ENCODE measurements around the gene ATP9B. TPM values are rescaled to one million over a fixed set of nuclear protein-coding genes. Genes with fewer than 3 reads are reported as not detected.
A peak's percentile ranks its signal among the peaks of the same experiment; 100 is the strongest.
"Not testable (repeated sequence)": the region's sequence is repeated elsewhere in the genome, so short reads cannot be mapped to it uniquely, and the experiment has no call there.

The ATP9B gene
- total RNA-seq, 1 experiment from 2014 or later: 25.5 TPM

GRCh38 chr18:79169958-79170555 is 100.9 kb downstream of the ATP9B start:
- ChIA-PET CTCF (interaction anchor here (0.5 kb wide), 1 partner anchor 86 kb away, joined by 3 read pairs; no protein-coding TSS in a partner anchor), POLR2A (interaction anchor here (0.7 kb wide), 1 partner anchor 100 kb away, joined by 3 read pairs; no protein-coding TSS in a partner anchor)
- BruUV-seq (replicated peaks): no TSS peak

GRCh38 chr18:79172331-79172730 is 103.1 kb downstream of the ATP9B start:
- POLR2A ChIA-PET; CTCF ChIA-PET; H3K9me3 Mint-ChIP-seq (ENCODE audit: unreplicated experiment); intact Hi-C loops (cut with micrococcal nuclease); BruUV-seq (replicated peaks); H3K27me3 Mint-ChIP-seq (ENCODE audit: insufficient read depth, unreplicated experiment); DNase-seq (ENCODE audit: unreplicated experiment); H3K4me3 Mint-ChIP-seq (ENCODE audit: unreplicated experiment); H3K27ac Mint-ChIP-seq (ENCODE audit: low read depth, unreplicated experiment): not testable (repeated sequence)
- Mint-ChIP-seq H3K36me3 (ENCODE audit: insufficient read depth, unreplicated experiment) (peaks cover 12% of the 10 kb centered on the region), H3K4me1 (ENCODE audit: insufficient read depth, unreplicated experiment) (peaks cover 11% of the 10 kb centered on the region)

More at GRCh38 chr18:79169958-79170555, 100.9 kb downstream of the ATP9B start:
- H3K27me3 Mint-ChIP-seq (ENCODE audit: insufficient read depth, unreplicated experiment): no peaks in the 10 kb centered on the region
- TF ChIP-seq CTCF (IDR thresholded peaks at IDR 0.05; ENCODE audit: unreplicated experiment): no peak
- peaks cover 5% of the 10 kb centered on the region for H3K4me1 Mint-ChIP-seq (ENCODE audit: insufficient read depth, unreplicated experiment)
- peak; percentile 59 for DNase-seq (ENCODE audit: unreplicated experiment)
- intact Hi-C loops (cut with micrococcal nuclease): no loop called here
- peaks cover 18% of the 10 kb centered on the region for H3K36me3 Mint-ChIP-seq (ENCODE audit: insufficient read depth, unreplicated experiment)
- no peak overlapping the region for H3K4me3 Mint-ChIP-seq (ENCODE audit: unreplicated experiment)
- no peak overlapping the region for H3K27ac Mint-ChIP-seq (ENCODE audit: low read depth, unreplicated experiment)
- no peaks in the 10 kb centered on the region for H3K9me3 Mint-ChIP-seq (ENCODE audit: unreplicated experiment)

DNA sequence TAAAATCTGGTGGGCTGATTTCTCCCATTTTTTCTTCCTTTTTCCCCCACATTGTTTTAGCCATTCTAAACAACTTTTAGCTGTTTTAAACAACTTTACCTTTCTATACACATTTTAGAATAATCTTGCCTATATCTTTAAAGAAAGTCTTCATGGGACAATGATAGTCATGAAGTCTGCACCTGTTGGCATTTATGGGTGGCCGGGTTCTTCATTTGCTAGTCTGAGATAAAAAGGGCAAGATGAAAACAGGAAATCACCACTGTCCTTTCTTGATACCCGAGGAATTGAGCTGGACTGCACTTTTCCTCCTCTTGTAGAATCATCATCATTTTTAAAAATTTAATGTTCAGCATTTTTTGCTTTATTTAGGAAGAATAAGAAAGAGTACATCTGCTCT is 104.5 kb downstream of the ATP9B start:
- TF ChIP-seq CTCF (IDR thresholded peaks at IDR 0.05; ENCODE audit: unreplicated experiment): no peak
- BruUV-seq (replicated peaks): no TSS peak
- intact Hi-C loops (cut with micrococcal nuclease): no loop called here
- Mint-ChIP-seq H3K4me1 (ENCODE audit: insufficient read depth, unreplicated experiment) (peaks cover 11% of the 10 kb centered on the region), H3K36me3 (ENCODE audit: insufficient read depth, unreplicated experiment) (peaks cover 18% of the 10 kb centered on the region), H3K4me3 (ENCODE audit: unreplicated experiment) (no peak overlapping the region), H3K27me3 (ENCODE audit: insufficient read depth, unreplicated experiment) (no peaks in the 10 kb centered on the region), H3K9me3 (ENCODE audit: unreplicated experiment) (no peaks in the 10 kb centered on the region), H3K27ac (ENCODE audit: low read depth, unreplicated experiment) (no peak overlapping the region)
- DNase-seq (ENCODE audit: unreplicated experiment): no peak
- POLR2A ChIA-PET: no interaction called here
- CTCF ChIA-PET: no interaction called here

- Mint-ChIP-seq H3K4me1 (ENCODE audit: insufficient read depth, unreplicated experiment) (peaks cover 5% of the 10 kb centered on the region), H3K36me3 (ENCODE audit: insufficient read depth, unreplicated experiment) (peaks cover 18% of the 10 kb centered on the region), H3K27ac (ENCODE audit: low read depth, unreplicated experiment) (no peak overlapping the region), H3K27me3 (ENCODE audit: insufficient read depth, unreplicated experiment) (no peaks in the 10 kb centered on the region), H3K9me3 (ENCODE audit: unreplicated experiment) (no peaks in the 10 kb centered on the region), H3K4me3 (ENCODE audit: unreplicated experiment) (no peak overlapping the region)
- DNase-seq (ENCODE audit: unreplicated experiment): no peak
- BruUV-seq (replicated peaks): no TSS peak
- CTCF ChIA-PET: no interaction called here
- intact Hi-C loops (cut with micrococcal nuclease): no loop called here
- no peak for TF ChIP-seq CTCF (IDR thresholded peaks at IDR 0.05; ENCODE audit: unreplicated experiment)
- POLR2A ChIA-PET: no interaction called here
These were observed 108.9 kb downstream of the ATP9B start for GRCh38 chr18:79178113-79178531.
